ENCODE results near the gene EPSTI1. TPM values are rescaled to one million over a fixed set of nuclear protein-coding genes. Genes with fewer than 3 reads are reported as not detected.
A peak's percentile ranks its signal among the peaks of the same experiment; 100 is the strongest.
"Not testable (repeated sequence)": the region's sequence is repeated elsewhere in the genome, so short reads cannot be mapped to it uniquely, and the experiment has no call there.

Gene EPSTI1
- 11.4 and 15.0 TPM in 2 replicates for total RNA-seq (2014; rRNA removed; shearing (Covaris generic); ENCODE audit: low replicate concordance)

DNA sequence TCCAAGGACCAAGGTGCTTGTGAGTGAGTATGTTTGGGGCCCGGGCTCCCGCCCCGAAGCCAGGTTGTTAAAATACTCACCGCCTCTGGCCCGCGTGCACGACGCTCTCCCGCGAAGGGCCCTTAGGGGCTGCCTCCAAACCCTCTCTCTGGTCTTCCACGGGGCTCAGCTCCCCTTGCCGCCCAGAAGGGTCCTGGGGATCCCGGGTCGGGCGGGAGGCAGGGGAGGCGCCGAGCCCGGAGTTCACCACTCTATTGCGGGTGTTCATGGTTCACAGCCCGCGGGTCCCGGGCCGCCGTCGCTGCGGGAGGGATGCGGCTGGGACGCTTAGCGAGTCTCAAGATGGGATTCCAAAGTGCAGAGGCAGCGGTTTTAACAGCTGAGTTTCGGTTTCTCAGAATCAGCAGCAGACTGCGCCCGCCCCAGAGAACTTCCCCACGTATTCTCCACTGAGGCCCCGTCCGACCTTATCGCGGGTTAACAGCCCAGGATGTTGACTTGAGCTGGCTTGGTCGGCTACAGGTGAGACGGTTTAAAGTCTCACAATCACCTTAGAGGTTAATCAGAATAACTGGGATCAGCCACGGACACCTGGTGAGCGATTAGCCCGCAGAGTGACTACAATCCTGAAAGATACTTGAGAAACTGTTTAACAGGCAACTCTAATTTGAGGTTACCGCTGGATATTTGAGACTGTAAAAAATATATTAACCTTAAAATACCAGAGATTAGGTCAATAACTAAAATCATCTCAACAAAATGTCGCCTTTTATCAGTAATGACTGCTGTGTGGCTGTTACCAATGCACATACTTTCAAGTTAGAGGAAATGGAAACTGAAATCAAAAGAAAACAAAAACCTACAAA is at the start of gene EPSTI1:
Gene EPSTI1, minus strand, starts transcription at position 344 of the 866 bp plus-strand sequence. Its CDS starts 76 bp downstream, at position 268.
- Histone ChIP-seq H2AFZ (ENCODE audit: low read length) (peak within 1 kb of the TSS; percentile 83), H3K9me3 (ENCODE audit: low read length) (no peaks in the 10 kb centered on the region), H4K20me1 (ENCODE audit: insufficient read depth, low read depth, low read length) (no peaks in the 10 kb centered on the region), H3K4me2 (ENCODE audit: low read depth, low read length, poor library complexity, severe bottlenecking) (peak within 1 kb of the TSS; percentile 96), H3K9ac (ENCODE audit: low read length) (peak within 1 kb of the TSS; percentile 84), H3K27me3 (ENCODE audit: low read length) (no peaks in the 10 kb centered on the region), H3K4me1 (ENCODE audit: low read length) (peaks cover 39% of the 10 kb centered on the region), H3K79me2 (ENCODE audit: low read length) (no peaks in the 10 kb centered on the region), H3K36me3 (ENCODE audit: insufficient read depth, low read length) (no peaks in the 10 kb centered on the region), H3K9me2 (replicated peaks; ENCODE audit: insufficient read depth, low read length) (no peaks in the 10 kb centered on the region), H3K27ac (ENCODE audit: low read length) (peak within 1 kb of the TSS; percentile 71), H3K4me3 (ENCODE audit: low read length) (peak within 1 kb of the TSS; percentile 81)
- peak; percentile 85 for DNase-seq

- no peak for DNase-seq
- peak overlapping the region; percentile 50 for H3K9ac ChIP-seq (ENCODE audit: low read length)
- H3K9me2 ChIP-seq (replicated peaks; ENCODE audit: insufficient read depth, low read length), result no peaks in the 10 kb centered on the region
- H3K4me2 ChIP-seq (ENCODE audit: low read depth, low read length, poor library complexity, severe bottlenecking), result peak overlapping the region; percentile 37
- H3K27me3 ChIP-seq (ENCODE audit: low read length), result no peaks in the 10 kb centered on the region
- H3K9me3 ChIP-seq (ENCODE audit: low read length), result no peaks in the 10 kb centered on the region
- peak overlapping the region; percentile 93 for H3K27ac ChIP-seq (ENCODE audit: low read length)
- peaks cover 100% of the 10 kb centered on the region for H3K4me1 ChIP-seq (ENCODE audit: low read length)
- peaks cover 22% of the 10 kb centered on the region for H3K36me3 ChIP-seq (ENCODE audit: insufficient read depth, low read length)
- H3K79me2 ChIP-seq (ENCODE audit: low read length), result peaks cover 97% of the 10 kb centered on the region
- H3K4me3 ChIP-seq (ENCODE audit: low read length), result peak overlapping the region; percentile 3; the same call in 1 of the 2 replicates
- H2AFZ ChIP-seq (ENCODE audit: low read length), result no peak overlapping the region
- no peaks in the 10 kb centered on the region for H4K20me1 ChIP-seq (ENCODE audit: insufficient read depth, low read depth, low read length)
Measured at GRCh38 chr13:43041369-43041921, 49.4 kb upstream of the EPSTI1 start.

GRCh38 chr13:43040581-43041368 is 48.7 kb upstream of the EPSTI1 start:
- peak overlapping the region; percentile 39 for H3K9ac ChIP-seq (ENCODE audit: low read length)
- H3K27ac ChIP-seq (ENCODE audit: low read length), result peak overlapping the region; percentile 93
- H3K4me2 ChIP-seq (ENCODE audit: low read depth, low read length, poor library complexity, severe bottlenecking), result peak overlapping the region; percentile 64
- peaks cover 16% of the 10 kb centered on the region for H3K36me3 ChIP-seq (ENCODE audit: insufficient read depth, low read length)
- H3K4me3 ChIP-seq (ENCODE audit: low read length), result peak overlapping the region; percentile 42
- H3K9me3 ChIP-seq (ENCODE audit: low read length); H3K9me2 ChIP-seq (replicated peaks; ENCODE audit: insufficient read depth, low read length); H3K27me3 ChIP-seq (ENCODE audit: low read length); H2AFZ ChIP-seq (ENCODE audit: low read length); H4K20me1 ChIP-seq (ENCODE audit: insufficient read depth, low read depth, low read length): not testable (repeated sequence)
- peaks cover 99% of the 10 kb centered on the region for H3K4me1 ChIP-seq (ENCODE audit: low read length)
- DNase-seq, result peak; percentile 71
- H3K79me2 ChIP-seq (ENCODE audit: low read length), result peaks cover 97% of the 10 kb centered on the region

- DNase-seq, result no peak
- Histone ChIP-seq H3K9me3 (ENCODE audit: low read length) (no peaks in the 10 kb centered on the region), H3K27ac (ENCODE audit: low read length) (peak overlapping the region; percentile 93), H3K9me2 (replicated peaks; ENCODE audit: insufficient read depth, low read length) (no peaks in the 10 kb centered on the region), H2AFZ (ENCODE audit: low read length) (no peak overlapping the region), H3K27me3 (ENCODE audit: low read length) (no peaks in the 10 kb centered on the region), H3K4me1 (ENCODE audit: low read length) (peaks cover 95% of the 10 kb centered on the region), H3K4me3 (ENCODE audit: low read length) (peak overlapping the region; percentile 42; the same call in 1 of the 2 replicates), H3K36me3 (ENCODE audit: insufficient read depth, low read length) (peaks cover 18% of the 10 kb centered on the region), H3K9ac (ENCODE audit: low read length) (peak overlapping the region; percentile 39), H3K79me2 (ENCODE audit: low read length) (peaks cover 97% of the 10 kb centered on the region), H4K20me1 (ENCODE audit: insufficient read depth, low read depth, low read length) (no peaks in the 10 kb centered on the region), H3K4me2 (ENCODE audit: low read depth, low read length, poor library complexity, severe bottlenecking) (peak overlapping the region; percentile 64)
Measured at GRCh38 chr13:43039966-43040365, 47.9 kb upstream of the EPSTI1 start.

DNA sequence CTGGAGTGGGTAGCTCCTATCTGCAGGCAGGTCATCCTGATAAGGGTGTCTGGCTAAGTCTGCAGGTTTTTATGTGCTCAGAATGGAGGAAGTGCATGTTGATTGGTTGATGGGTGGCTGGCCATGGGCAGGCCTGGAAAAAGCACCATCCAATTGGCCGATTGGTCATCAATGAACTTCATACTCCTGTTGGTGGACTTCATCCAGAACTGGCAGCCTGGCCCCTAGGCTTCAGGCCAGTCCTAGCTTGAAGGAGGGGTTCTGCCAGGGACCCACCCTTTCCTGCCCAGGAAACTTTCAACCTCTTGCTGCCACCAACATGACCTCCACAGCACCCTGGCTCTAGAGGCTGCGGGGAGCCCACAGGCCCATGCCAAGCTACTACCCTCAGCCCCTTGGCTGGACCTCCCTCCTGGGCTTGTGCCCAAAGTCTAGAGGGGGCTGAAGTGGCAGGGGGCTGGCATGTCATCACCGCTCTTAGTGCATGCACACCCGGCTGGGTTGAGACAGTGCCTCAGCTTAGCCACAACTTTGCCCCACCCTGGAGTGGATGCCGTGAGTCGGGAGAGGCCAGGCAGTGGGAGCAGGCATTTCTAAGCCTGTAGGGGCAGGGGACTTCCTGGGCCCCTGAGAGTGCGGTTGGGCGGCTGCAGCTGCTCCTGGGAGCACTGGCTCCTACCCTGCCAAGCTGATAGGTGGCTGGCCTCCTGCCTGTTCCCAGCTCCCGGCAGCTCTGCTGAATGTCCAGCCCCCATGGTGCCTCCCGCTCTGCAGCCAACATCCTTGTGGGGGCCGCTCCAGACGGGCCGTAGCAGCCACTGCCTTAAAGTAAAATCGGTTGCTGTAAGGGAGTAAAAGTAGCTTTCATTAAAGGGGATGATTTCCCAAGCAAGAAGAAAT is 44.6 kb upstream of the EPSTI1 start:
- Histone ChIP-seq H3K4me3 (ENCODE audit: low read length) (no peak overlapping the region), H3K4me2 (ENCODE audit: low read depth, low read length, poor library complexity, severe bottlenecking) (no peak overlapping the region), H3K9me2 (replicated peaks; ENCODE audit: insufficient read depth, low read length) (no peaks in the 10 kb centered on the region), H3K36me3 (ENCODE audit: insufficient read depth, low read length) (peaks cover 30% of the 10 kb centered on the region), H4K20me1 (ENCODE audit: insufficient read depth, low read depth, low read length) (no peaks in the 10 kb centered on the region), H3K9ac (ENCODE audit: low read length) (no peak overlapping the region), H3K4me1 (ENCODE audit: low read length) (peaks cover 66% of the 10 kb centered on the region), H3K27ac (ENCODE audit: low read length) (peak overlapping the region; percentile 54), H3K79me2 (ENCODE audit: low read length) (peaks cover 96% of the 10 kb centered on the region), H3K9me3 (ENCODE audit: low read length) (no peaks in the 10 kb centered on the region), H3K27me3 (ENCODE audit: low read length) (no peaks in the 10 kb centered on the region), H2AFZ (ENCODE audit: low read length) (no peak overlapping the region)
- DNase-seq, result no peak

DNA sequence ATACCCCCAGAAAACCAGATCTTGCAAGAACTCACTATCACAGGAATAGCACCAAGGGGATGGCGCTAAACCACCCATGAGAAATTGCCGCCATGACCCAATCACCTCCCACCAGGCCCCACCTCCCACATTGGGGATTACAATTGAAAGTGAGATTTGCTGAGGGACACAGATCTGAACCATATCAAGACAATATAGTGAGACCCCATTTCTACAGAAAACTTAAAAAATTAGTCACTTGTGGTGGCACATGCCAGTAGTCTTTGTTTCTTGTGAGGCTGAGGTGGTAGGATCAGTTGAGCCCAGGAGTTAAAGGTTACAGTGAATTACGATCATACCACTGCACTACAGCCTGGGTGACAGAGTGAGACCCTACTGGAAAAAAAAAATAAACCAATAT is 41.0 kb upstream of the EPSTI1 start:
- Histone ChIP-seq H2AFZ (ENCODE audit: low read length) (no peak overlapping the region), H3K79me2 (ENCODE audit: low read length) (peaks cover 99% of the 10 kb centered on the region), H3K9ac (ENCODE audit: low read length) (no peak overlapping the region), H3K27ac (ENCODE audit: low read length) (no peak overlapping the region), H3K9me2 (replicated peaks; ENCODE audit: insufficient read depth, low read length) (no peaks in the 10 kb centered on the region), H3K4me2 (ENCODE audit: low read depth, low read length, poor library complexity, severe bottlenecking) (no peak overlapping the region), H3K4me1 (ENCODE audit: low read length) (peaks cover 54% of the 10 kb centered on the region), H3K9me3 (ENCODE audit: low read length) (no peaks in the 10 kb centered on the region), H3K4me3 (ENCODE audit: low read length) (no peak overlapping the region), H3K27me3 (ENCODE audit: low read length) (no peaks in the 10 kb centered on the region), H4K20me1 (ENCODE audit: insufficient read depth, low read depth, low read length) (no peaks in the 10 kb centered on the region), H3K36me3 (ENCODE audit: insufficient read depth, low read length) (peaks cover 55% of the 10 kb centered on the region)
- DNase-seq, result no peak

DNA sequence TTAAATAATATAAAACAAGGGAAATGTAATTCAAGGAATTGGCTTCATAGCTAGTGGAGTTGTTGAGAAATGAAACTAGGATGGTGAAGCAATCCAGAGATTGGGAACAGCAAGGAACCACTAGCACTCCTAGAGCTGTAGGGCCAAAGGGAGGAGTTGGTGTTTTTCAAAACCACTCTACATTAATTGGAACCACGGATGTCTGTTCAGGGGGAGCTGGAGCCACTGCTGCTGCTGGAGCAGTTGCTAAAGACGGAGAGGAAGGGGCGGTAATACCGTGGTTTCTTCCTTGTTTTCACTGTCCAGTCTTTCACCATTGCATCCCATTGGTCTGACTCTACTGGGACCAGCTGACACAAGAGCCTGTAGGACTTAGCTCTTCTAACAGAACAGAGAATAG is 39.8 kb upstream of the EPSTI1 start:
- Histone ChIP-seq H3K27me3 (ENCODE audit: low read length) (no peaks in the 10 kb centered on the region), H3K36me3 (ENCODE audit: insufficient read depth, low read length) (peaks cover 62% of the 10 kb centered on the region), H2AFZ (ENCODE audit: low read length) (no peak overlapping the region), H4K20me1 (ENCODE audit: insufficient read depth, low read depth, low read length) (no peaks in the 10 kb centered on the region), H3K9ac (ENCODE audit: low read length) (no peak overlapping the region), H3K4me2 (ENCODE audit: low read depth, low read length, poor library complexity, severe bottlenecking) (no peak overlapping the region), H3K79me2 (ENCODE audit: low read length) (peaks cover 99% of the 10 kb centered on the region), H3K9me3 (ENCODE audit: low read length) (no peaks in the 10 kb centered on the region), H3K4me3 (ENCODE audit: low read length) (no peak overlapping the region), H3K27ac (ENCODE audit: low read length) (no peak overlapping the region), H3K9me2 (replicated peaks; ENCODE audit: insufficient read depth, low read length) (no peaks in the 10 kb centered on the region), H3K4me1 (ENCODE audit: low read length) (peaks cover 53% of the 10 kb centered on the region)
- no peak for DNase-seq
